IPS-NIHi11 (cell line): ENCODE measurements around the gene SH3TC1.

Experiments
- DNase-seq: peaks from one replicate; pipeline ENCODE4 v3.0.0; 2012; ENCODE audit warnings: mixed read lengths, low spot score

SH3TC1 gene

GRCh38 chr4:8289151-8289750 is 90.2 kb downstream of the SH3TC1 start:
- DNase-seq = no peak

GRCh38 chr4:8289956-8290700 is 91.0 kb downstream of the SH3TC1 start:
- DNase-seq = no peak

- no peak for DNase-seq
Observed at GRCh38 chr4:8290701-8290970, 91.5 kb downstream of the SH3TC1 start.
